Erythroblast (primary cell): ENCODE results near the gene ARMC3.

Source experiments
- DNase-seq, 2 experiments: peaks; one replicate each; lab custom pipeline; 2025; lab: John Stamatoyannopoulos, UW
- GATA1 ChIP-seq: IDR thresholded peaks from 2 replicates; pipeline ENCODE4 v1.6.1; 2011; ENCODE audit warnings: low read depth, mild to moderate bottlenecking, control low read depth, low read length, moderate library complexity
- POLR2A ChIP-seq: IDR thresholded peaks from 2 replicates; pipeline ENCODE4 v1.6.1; 2011; ENCODE audit warnings: mild to moderate bottlenecking, low read length

The ARMC3 gene

GRCh38 chr10:23073527-23073926 is 145.7 kb downstream of the ARMC3 start:
- TF ChIP-seq GATA1 (no peak), POLR2A (no peak)
- DNase-seq: no peak

GRCh38 chr10:23075672-23076071 is 147.8 kb downstream of the ARMC3 start:
- no peak for DNase-seq
- no peak for TF ChIP-seq POLR2A
- TF ChIP-seq GATA1: no peak

GRCh38 chr10:23078114-23078513 is 150.3 kb downstream of the ARMC3 start:
- TF ChIP-seq POLR2A: no peak
- no peak for TF ChIP-seq GATA1
- no peak for DNase-seq

GRCh38 chr10:23079700-23080099 is 151.8 kb downstream of the ARMC3 start:
- no peak for DNase-seq

GRCh38 chr10:23080262-23080661 is 152.4 kb downstream of the ARMC3 start:
- TF ChIP-seq POLR2A (no peak), GATA1 (no peak)

More at GRCh38 chr10:23079700-23080099, 151.8 kb downstream of the ARMC3 start:
- TF ChIP-seq POLR2A: no peak
- no peak for TF ChIP-seq GATA1

GRCh38 chr10:23081221-23081750 is 153.4 kb downstream of the ARMC3 start:
- no peak for DNase-seq
- TF ChIP-seq GATA1: no peak
- no peak for TF ChIP-seq POLR2A

More at GRCh38 chr10:23080262-23080661, 152.4 kb downstream of the ARMC3 start:
- DNase-seq: no peak

- no peak for TF ChIP-seq GATA1
- TF ChIP-seq POLR2A: no peak
- DNase-seq: peak in 1 of 2 experiments; percentile 13
These were observed 154.0 kb downstream of the ARMC3 start for GRCh38 chr10:23081891-23082290.
